ENCODE measurements around the gene SNCB. TPM values are rescaled to one million over a fixed set of nuclear protein-coding genes. Genes with fewer than 3 reads are reported as not detected.

SNCB gene
- total RNA-seq, 1 donor from 2014 or later: 0.43 TPM

DNA sequence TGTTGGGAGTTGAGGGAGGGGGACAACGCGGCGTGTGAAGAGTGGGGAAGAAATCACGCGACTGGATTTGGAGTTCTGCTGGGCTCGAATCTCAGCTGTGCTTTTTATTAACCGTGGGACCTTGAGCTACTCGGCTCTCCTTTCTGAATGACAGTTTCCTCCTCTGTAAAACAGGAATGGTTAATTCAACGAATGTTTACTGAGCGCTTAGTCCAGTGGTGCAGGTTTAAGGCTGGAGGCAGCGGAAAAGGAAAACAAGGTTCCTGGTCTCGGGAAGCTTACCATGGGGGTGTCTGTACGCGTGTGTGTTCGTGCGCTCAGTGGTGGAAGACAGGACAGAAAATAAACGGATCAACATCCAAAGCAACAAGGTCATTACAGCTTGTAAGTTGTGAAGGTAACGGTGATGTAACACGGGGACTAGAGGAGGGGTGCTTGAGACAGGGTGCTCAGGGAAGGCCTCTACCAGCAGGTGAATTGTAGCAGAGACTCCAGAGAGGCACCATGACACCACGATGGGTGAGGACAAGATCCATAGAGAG, 418 bp upstream of the SNCB start:
- DNase-seq (ENCODE audit: low spot score): no peak
- intact Hi-C loops (cut with DNase I): no loop called here

GRCh38 chr5:176629317-176629852, 949 bp downstream of the SNCB start:
- no peak for DNase-seq (ENCODE audit: low spot score)
- intact Hi-C loops (cut with DNase I): no loop called here

GRCh38 chr5:176628406-176629228, 1.7 kb downstream of the SNCB start:
- intact Hi-C loops (cut with DNase I): no loop called here
- DNase-seq (ENCODE audit: low spot score): no peak

- DNase-seq (ENCODE audit: low spot score): no peak
- intact Hi-C loops (cut with DNase I): no loop called here
These were observed 2.8 kb downstream of the SNCB start for GRCh38 chr5:176627582-176627981.

- intact Hi-C loops (cut with DNase I): no loop called here
- no peak for DNase-seq (ENCODE audit: low spot score)
These were observed 3.5 kb downstream of the SNCB start for GRCh38 chr5:176626876-176627236.

DNA sequence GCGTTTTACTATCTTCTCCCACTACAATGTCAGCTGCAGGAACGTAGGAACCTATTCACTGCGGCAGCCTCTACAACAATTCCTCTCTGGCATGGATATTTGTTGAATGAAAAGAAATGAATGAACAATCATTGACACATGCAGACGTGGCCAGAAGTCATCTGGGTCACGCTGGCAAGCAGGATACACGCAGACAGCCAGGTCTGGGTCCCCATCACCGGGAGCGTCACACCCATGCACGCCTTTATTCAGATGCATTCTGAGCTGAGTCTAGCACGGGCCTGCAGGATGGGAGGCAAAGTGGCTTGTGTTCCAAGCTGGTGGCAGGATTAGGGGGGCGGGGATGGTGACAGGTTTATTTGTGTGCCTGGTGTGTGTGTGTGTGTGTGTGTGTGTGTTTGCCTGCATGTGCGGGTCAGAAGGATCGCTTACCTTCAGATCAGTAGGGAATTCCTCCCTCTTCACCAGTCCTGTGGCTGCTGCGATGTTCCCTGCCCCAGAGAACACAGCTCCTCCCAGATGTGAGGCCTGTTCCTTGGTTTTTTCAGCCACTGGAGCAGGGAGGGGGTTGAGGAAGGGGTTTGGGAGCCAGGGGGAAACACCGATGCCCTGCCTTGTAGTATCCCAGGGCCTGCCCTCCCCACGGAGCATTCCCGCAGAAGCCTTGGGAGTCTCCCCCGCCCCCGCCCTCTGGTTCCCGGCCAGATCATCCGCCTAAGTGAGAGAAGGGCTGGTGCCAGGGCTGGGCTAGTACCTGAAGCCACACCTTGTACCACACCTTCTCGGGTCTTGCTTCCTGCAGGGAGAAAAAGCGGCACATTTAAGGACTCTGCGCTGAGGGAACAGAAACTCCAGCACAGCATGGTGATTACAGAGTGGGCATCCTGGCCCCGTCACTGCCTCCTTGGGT, 4.1 kb downstream of the SNCB start:
- no peak for DNase-seq (ENCODE audit: low spot score)
- intact Hi-C loops (cut with DNase I): no loop called here

DNA sequence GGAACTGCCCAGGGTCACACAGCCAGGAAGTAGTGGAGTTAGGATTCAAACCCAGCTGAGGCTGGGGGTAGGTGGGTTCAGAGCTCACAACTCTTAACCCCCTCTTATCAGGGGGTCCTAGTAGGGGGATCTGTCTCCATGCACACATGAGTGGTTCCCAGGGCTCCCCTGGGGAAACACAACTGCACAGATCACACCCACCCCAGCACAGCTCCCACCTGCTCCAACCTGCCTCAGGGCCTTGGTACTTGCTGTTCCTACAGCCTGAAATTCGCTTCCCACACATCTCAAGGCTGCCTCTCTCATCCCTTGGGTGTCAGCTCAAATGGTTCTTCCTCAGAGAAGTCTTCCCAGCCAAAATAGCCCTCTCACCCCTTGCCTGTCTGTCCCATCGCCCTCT, 4.8 kb downstream of the SNCB start:
- intact Hi-C loops (cut with DNase I): no loop called here
- DNase-seq (ENCODE audit: low spot score): no peak

- intact Hi-C loops (cut with DNase I): no loop called here
- no peak for DNase-seq (ENCODE audit: low spot score)
These were observed 5.4 kb downstream of the SNCB start for GRCh38 chr5:176624938-176625337.

DNA sequence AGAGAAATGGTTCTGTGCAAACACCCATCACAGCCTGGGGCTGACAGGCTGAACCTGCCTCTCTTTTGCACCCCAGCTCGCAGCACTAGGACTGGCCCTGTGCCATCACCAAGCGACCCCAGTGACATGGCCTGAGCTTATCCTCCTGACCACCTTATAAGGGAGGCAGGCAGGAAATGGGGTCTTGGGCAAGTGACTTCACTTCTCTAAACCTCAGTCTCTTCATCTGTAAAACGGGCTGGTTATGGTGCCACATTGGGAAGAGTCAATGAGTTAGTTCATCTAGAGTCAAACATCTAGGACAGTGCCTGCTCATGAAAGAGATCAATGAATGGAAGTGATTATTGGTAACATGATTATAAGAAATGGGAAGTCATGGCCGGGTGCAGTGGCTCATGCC, 6.2 kb downstream of the SNCB start:
- DNase-seq (ENCODE audit: low spot score): no peak
- intact Hi-C loops (cut with DNase I): no loop called here

GRCh38 chr5:176621661-176622079, 8.7 kb downstream of the SNCB start:
- DNase-seq (ENCODE audit: low spot score): no peak
- intact Hi-C loops (cut with DNase I): no loop called here

GRCh38 chr5:176620333-176620981, 9.9 kb downstream of the SNCB start:
- intact Hi-C loops (cut with DNase I): no loop called here
- DNase-seq (ENCODE audit: low spot score): no peak

GRCh38 chr5:176619569-176620332, 10.6 kb downstream of the SNCB start:
- DNase-seq (ENCODE audit: low spot score): no peak
- intact Hi-C loops (cut with DNase I): no loop called here

- DNase-seq (ENCODE audit: low spot score): no peak
These were observed 11.1 kb downstream of the SNCB start for GRCh38 chr5:176619203-176619568.

GRCh38 chr5:176618783-176619182, 11.6 kb downstream of the SNCB start:
- DNase-seq (ENCODE audit: low spot score): no peak
- intact Hi-C loops (cut with DNase I): no loop called here

More at GRCh38 chr5:176619203-176619568, 11.1 kb downstream of the SNCB start:
- intact Hi-C loops (cut with DNase I): no loop called here

GRCh38 chr5:176616511-176616910, 13.8 kb downstream of the SNCB start:
- intact Hi-C loops (cut with DNase I): no loop called here
- DNase-seq (ENCODE audit: low spot score): no peak

DNA sequence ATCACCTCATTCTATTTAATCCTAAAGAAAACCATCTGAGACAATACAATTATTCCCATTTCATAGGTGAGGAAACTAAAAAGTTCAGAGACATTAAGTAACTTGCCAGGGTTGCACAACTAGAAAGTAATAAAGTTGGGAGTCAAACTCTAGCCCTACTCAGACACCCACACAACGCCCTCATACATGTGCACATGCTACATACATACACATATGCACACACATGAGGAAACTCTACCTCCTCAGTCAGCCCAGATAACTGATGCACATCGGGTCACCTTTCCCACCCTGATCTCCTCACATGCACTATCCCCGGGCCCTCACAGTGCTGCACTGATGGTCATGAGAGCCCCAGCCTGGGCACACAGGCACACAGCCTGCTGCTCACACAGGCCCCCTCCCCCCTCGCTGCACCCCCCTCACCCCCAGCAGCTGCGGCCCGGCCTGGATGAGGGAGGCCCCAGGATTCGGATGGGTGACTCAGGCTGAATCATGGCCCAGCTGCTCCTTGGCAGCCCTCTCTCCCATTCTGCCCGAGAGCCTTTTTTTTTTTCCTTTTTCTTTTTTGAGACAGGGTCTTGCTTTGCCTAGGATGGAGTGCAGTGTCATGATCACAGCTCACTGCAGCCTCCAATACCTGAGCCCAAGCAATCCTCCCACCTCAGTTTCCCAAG, 15.4 kb downstream of the SNCB start:
- no peak for DNase-seq (ENCODE audit: low spot score)
- intact Hi-C loops (cut with DNase I): no loop called here

DNA sequence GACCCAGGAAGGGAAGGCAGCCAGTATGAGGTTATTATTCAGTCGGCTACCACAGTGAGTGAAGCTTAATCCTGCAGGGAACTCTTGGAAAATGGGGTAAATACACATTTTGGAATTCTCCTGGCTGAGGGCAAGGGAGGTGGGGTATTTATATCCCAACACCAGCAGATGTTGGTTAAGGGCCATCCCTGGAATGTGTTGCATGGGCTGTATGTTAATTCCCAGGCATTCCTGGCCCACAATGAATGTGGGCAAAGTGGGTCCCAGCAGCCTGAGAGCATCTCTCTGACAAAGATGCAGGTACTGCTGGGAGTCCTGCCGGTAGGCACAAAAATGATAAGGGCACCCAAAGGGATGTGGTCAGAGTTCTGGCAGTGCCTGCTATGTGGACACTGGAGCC, 17.5 kb downstream of the SNCB start:
- no peak for DNase-seq (ENCODE audit: low spot score)
- intact Hi-C loops (cut with DNase I): no loop called here

GRCh38 chr5:176612008-176612407, 18.3 kb downstream of the SNCB start:
- DNase-seq (ENCODE audit: low spot score): no peak
- intact Hi-C loops (cut with DNase I): no loop called here

GRCh38 chr5:176611435-176611834, 18.9 kb downstream of the SNCB start:
- DNase-seq (ENCODE audit: low spot score): no peak
- intact Hi-C loops (cut with DNase I): no loop called here
